NOMO-1 treated with dmso at 0.1 percent for 144 hours (cell line): ENCODE data around the gene ACVR1C.
A peak's percentile ranks its signal among the peaks of the same experiment; 100 is the strongest.

Experiments
- DNase-seq: peaks from one replicate; lab custom pipeline; 2025; ENCODE audit not compliant: unreplicated experiment; lab: John Stamatoyannopoulos, UW

Gene ACVR1C

DNA sequence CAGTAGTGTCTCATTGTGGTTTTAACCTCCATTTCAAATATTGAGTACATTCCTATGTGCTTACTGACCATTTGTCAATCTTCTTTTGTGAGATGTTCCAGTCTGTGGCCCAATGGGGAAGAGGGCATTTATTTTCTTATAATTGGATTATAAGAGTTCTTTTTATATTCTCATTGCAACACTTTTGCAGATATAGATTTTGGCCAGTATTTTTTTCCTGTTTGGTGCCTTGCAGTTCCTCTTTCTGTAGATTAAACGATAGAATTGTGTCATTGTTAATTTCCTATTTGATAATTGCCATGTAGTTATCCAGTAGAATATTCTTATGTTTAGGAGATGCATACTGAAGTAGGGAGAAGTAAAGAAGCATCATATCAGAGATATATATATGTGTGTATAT lies 128.3 kb downstream of the ACVR1C start:
- peak; percentile 77 for DNase-seq

DNA sequence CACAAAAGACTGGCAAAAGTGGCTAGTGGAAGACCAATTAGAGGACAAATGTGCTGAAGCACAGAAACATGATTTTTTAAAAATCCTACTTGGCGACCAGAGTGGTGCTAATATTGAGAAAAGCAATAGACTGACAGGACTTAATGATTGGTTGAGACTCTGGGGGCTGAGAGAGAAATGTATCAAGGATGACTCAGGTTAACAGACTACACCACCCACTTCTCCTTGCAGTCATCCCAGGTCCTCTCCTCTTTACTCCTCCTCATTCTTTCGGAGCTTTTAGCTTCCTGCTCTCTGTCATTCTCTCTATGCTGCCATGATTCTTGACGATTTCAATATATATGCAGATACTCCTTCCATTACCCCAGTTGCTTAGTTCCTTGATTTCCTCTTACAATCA lies 130.2 kb downstream of the ACVR1C start:
- DNase-seq = no peak

DNA sequence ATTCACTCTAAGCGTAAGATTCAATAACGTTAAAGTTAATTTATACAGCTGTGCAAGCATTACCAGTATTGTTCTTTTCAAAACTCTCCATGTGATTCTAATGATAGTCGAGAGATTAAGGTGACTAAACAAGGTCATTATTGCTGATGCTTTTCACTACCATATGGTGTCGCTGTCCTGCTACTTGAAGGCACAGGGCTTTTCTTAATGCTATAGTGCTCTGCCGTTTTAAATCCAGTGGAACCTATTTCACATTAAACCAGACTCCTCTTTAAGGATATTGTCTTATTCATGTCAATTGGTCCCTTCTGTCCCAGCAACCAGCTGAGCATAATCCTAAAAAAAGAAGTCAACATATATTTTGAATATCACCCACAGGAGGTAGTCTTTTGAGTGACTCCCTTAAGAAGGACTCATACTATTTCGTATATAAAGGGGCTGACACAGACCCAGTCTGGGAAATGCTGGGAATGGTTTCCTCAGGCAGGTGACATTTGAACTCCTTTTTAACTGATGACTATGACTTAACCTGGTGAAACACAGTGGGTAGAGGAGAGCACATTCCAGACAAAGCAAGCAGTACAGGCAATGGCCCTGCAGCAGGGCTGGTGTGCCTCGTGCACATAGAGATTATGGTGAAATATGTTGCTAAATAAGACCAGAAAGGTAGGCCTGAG lies 130.9 kb downstream of the ACVR1C start:
- peak; percentile 23 for DNase-seq

DNA sequence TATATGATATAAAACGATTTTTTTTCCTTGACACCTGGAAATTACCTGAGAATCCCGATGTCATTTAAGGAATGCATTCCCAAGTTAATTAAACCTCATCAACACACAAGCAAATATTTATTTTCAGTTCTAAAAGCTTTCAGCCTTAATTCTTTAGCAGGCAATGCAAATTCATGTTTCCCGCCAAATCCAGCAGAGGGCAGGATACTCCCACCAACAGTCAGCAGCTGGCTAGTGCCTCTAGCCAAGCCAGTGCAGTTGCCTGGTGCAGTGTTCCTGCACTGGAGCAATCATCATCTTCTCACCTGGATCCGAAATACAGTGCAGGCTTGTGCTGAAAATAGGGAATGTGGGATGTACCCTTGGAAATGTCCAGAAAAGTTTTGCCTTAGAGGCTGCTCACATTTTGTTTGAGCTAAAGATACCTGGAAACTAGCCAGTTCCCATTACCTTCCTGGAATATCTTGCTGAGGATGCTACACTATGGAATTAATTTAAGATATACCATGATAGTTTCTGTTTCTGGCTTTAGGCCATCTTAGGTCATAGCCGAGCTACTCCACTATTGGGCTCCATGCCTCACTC lies 136.4 kb downstream of the ACVR1C start:
- peak; percentile 17 for DNase-seq

DNA sequence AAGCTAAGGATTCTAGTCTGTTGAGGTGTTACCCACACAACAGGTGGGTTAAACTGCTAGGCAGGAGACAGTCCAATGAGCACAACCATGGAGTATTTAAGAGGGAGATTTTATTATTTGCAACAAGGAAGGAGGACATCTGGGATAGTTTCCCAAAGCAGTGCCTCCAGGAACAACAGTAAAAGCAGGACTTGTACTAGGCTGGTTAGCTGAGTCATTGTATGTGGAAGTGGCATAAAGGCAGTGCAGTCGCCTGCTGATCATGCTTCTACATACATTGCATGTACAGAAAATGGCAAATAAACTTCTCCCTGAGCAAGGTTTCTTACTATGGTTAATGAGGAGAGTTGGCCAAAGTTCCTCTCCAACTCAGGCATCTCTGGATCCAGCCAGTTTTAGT lies 138.7 kb downstream of the ACVR1C start:
- no peak for DNase-seq

DNA sequence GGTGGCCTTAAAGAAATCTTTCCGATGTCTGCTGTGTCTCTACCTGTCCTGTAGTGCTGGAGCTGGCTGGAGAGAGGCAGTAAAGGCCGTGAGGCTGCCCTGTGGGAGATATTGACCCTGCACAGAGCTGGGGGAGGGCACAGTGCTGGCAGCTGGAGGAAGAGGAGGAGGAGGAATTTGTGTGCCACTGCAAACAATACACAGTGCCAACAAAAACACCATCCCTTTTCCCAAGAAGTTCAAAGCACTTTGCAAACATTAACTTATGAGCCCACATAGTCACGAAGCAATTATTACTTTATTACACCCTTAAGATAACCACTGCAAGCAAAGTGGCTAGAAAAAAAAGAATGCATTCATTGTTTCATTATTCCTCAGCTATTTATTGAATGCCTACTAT lies 139.8 kb downstream of the ACVR1C start:
- no peak for DNase-seq

DNA sequence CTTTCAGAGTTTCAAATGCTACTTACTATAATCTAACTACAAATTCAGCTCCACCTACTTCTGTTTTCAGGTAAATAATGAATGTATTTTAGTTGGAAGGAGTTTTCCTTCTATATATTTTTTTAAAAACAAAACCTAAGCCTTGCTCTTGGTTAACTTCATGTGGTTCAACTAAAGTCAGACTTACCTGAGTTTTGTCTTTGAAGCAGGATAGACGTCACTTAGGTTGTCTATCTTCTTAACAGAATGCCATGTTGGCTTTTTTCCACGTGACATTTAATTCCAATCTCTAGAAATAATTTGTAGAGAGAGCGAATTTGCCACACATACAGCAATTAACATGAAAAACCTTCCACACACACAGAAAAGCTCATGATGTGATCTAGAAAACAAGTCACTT lies 140.9 kb downstream of the ACVR1C start:
- DNase-seq = no peak

DNA sequence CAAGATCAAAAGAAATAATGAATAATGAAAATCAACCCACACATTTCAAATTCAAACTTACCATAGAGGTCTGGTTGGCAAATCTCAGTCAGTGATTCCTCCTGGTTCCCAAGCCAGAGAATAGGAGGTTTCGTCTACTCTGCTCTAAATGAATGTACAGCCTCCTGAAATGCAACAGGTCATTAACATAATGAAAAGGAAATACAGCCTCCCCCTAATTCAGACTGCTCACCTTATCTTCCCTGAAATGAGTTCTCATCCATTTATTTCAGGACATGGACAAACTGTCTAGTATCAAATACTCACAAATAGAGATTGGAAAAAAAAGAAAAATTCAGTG lies 141.4 kb downstream of the ACVR1C start:
- DNase-seq = no peak

DNA sequence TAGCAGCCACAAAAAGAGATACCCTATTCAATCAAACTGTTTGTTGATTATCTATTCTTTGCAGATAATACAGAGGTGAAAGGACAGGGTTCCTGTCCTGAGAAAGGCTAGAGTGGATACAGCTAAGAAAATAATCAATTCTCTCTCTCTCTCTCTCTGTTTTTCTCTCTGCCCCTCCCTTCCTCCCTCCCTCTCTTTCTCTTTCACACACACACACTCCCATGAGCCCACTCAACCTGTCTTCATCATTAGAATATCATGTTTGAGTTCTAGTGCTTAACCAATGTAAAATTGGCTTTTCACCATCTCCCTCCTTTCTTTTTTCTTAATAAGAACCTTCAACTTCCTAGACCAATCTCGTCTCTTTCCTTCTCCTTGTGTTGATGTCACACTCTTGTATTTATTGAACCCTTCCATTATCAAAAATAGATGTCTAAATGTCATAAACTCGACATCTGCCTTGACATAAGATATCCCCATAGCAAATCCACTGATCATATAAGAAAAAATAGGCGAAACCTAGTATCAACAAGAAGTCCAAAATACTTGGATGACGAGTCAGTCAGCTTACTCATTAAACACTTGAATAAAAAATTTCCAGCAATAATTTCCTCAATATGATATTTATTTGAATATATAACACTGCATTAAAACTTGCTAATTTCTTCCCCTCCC lies 141.9 kb downstream of the ACVR1C start:
- no peak for DNase-seq

DNA sequence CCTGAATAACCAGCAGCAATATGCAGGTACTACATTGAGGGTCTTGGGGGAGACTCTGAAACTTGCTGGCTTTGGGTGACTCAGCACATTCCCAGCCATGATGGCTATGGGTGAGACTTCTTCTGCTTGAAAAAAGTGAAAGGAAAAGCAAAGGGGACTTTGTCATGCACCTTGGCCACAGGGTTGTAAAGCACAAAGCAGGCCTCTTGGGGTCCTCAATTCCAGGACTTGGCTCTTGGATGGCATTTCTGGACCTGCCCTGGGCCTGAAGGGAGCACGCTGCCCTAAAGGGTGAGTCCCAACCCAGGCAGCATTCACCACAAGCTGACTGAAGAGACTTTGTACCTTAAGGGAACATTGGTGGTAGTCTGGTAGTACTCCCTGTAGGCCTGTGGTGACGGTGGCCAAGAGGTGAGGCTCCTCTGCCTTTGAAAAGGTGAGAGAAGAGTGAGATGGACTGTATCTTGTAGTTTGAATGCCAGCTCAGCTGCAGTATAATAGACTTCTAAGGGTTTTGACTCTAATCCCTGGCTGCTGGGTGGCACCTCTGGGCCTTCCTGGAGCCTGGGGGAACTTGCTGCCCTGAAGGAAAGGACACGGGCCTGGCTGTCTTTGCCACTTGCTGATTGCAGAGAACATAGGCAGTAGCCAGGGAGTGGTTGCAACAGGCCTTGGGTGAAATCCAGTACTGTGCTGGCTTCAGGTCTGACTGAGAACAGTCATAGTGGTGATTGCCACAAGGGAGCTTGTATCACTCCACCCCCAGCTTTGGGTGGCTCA lies 148.3 kb downstream of the ACVR1C start:
- DNase-seq = no peak

DNA sequence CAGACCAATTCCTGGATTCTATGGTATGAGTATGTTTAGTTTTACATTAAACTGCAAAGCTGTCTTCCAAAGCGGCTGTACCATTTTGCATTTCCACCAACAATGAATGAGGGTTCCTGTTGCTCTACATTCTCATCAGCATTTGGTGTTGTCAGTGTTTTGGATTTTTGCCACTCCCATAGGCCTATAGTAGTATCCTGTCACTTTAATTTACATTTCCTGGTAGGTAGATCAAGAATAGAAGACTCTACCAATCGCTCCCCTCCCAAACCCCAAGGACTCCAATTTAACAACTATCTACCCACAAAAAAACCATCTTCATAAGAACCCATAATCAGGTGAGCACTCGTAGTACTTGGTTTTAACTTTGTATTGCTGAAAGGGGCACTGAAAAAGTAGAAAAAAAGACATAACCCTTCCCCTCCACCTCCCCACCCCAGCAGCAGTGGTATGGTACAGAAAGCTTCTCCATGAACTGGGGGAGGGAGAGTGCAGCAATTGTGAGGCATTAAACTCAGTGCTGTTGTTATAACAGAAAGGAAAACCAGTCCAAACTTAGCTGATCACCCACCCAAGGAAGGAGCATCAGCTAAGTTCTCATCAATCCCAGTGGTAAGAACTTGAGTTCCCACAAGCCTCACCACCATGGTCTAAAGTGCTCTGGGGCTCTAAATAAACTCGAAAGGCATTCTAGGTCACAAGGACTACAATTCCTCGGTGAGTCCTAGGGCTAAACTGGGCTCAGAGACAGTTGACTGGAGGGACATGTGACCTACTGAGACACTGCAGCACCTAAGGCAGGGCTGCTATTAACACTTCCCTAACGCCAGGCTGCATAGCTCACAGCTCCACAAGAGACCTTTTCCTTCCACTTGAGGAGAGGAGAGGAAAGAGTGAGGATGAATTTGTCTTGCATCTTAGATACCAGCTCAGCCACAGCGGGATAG lies 149.3 kb downstream of the ACVR1C start:
- no peak for DNase-seq

DNA sequence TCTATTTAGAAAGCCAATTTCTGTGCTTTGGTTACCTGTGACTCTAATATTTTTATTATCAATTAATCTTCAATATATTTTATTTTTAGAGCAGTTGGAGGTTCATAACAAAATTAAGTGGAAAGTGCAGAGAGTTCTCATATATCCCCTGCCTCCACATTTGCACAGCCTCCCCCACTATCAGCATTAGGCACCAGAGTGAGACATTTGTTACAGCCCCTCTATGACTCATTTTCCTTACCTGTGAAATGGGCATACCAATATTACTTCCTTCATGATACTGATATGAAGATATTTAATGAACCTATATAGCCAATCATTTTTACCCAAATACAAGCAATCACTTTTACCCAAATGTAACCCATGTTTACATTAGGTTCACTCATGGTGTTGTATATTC lies 150.7 kb downstream of the ACVR1C start:
- no peak for DNase-seq

DNA sequence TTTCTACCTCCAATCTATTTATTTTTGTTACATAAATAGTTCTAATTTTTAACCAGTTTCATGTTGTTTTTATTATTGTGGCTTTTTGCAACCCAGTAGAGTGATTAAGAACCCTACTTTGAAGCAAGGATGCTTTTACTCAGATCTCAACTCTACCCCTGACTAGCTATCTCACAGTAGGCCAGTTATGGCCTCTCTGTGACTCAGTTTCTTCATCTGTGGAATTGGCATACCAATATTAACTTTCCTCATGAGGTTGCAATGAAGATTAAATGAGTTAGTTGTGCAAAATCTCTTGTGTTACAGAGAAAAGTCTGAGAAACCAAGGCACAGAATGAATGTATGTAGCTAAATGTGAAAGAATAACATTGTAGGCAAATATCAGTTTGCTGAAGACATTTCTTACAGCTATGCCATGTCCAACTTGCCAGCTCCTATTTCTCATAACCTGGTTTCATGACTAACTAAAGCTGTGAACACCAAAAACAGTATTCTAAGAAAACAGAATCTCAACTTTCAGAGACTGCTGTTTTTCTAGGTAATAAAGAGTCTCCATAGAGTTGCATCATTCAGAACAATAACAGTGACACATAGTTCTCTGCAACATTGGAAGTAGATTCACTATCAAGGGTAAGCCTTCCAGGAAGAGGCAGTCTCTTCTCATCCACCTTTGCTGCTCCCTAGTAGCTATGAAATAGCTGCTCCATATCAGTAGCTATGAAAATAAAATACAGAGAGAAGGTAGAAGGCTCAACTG lies 151.5 kb downstream of the ACVR1C start:
- no peak for DNase-seq
